ENCODE data around the gene NOL4L. TPM values are rescaled to one million over a fixed set of nuclear protein-coding genes. Genes with fewer than 3 reads are reported as not detected.

NOL4L gene
- total RNA-seq, 6 experiments from 2014 or later: 12.0 to 16.3 (median 13.2) TPM

- Mint-ChIP-seq H3K27ac (no peak overlapping the region), H3K9me3 (no peaks in the 10 kb centered on the region), H3K4me1 (ENCODE audit: low read depth) (peaks cover 17% of the 10 kb centered on the region)
These were observed 62.7 kb downstream of the NOL4L start for GRCh38 chr20:32522526-32522775.

GRCh38 chr20:32521780-32522525, 63.2 kb downstream of the NOL4L start:
- no peaks in the 10 kb centered on the region for H3K9me3 Mint-ChIP-seq
- peaks cover 8% of the 10 kb centered on the region for H3K27me3 Mint-ChIP-seq (ENCODE audit: insufficient read depth)
- H3K36me3 Mint-ChIP-seq (ENCODE audit: low read depth): no peaks in the 10 kb centered on the region
- no peak overlapping the region for H3K27ac Mint-ChIP-seq
- H3K4me3 Mint-ChIP-seq: no peak overlapping the region
- H3K4me1 Mint-ChIP-seq (ENCODE audit: low read depth): peaks cover 16% of the 10 kb centered on the region
- TF ChIP-seq CTCF (IDR thresholded peaks at IDR 0.05): peak; percentile 90
- peak; percentile 34 for DNase-seq

More at GRCh38 chr20:32522526-32522775, 62.7 kb downstream of the NOL4L start:
- no peak for TF ChIP-seq CTCF (IDR thresholded peaks at IDR 0.05)
- Mint-ChIP-seq H3K36me3 (ENCODE audit: low read depth) (no peaks in the 10 kb centered on the region), H3K27me3 (ENCODE audit: insufficient read depth) (peaks cover 8% of the 10 kb centered on the region), H3K4me3 (no peak overlapping the region)
- DNase-seq: no peak

- Mint-ChIP-seq H3K4me3 (no peak overlapping the region), H3K27ac (no peak overlapping the region), H3K36me3 (ENCODE audit: low read depth) (no peaks in the 10 kb centered on the region), H3K9me3 (no peaks in the 10 kb centered on the region), H3K4me1 (ENCODE audit: low read depth) (peaks cover 19% of the 10 kb centered on the region), H3K27me3 (ENCODE audit: insufficient read depth) (peaks cover 12% of the 10 kb centered on the region)
- DNase-seq: no peak
- no peak for TF ChIP-seq CTCF (IDR thresholded peaks at IDR 0.05)
These were observed 64.3 kb downstream of the NOL4L start for GRCh38 chr20:32520927-32521203.

- Mint-ChIP-seq H3K9me3 (no peaks in the 10 kb centered on the region), H3K4me3 (no peak overlapping the region), H3K4me1 (ENCODE audit: low read depth) (peaks cover 19% of the 10 kb centered on the region), H3K27me3 (ENCODE audit: insufficient read depth) (peaks cover 9% of the 10 kb centered on the region), H3K36me3 (ENCODE audit: low read depth) (no peaks in the 10 kb centered on the region), H3K27ac (no peak overlapping the region)
- no peak for TF ChIP-seq CTCF (IDR thresholded peaks at IDR 0.05)
- DNase-seq: no peak
These were observed 65.8 kb downstream of the NOL4L start for GRCh38 chr20:32519381-32519730.

- no peak for TF ChIP-seq CTCF (IDR thresholded peaks at IDR 0.05)
- Mint-ChIP-seq H3K4me3 (no peak overlapping the region), H3K36me3 (ENCODE audit: low read depth) (no peaks in the 10 kb centered on the region), H3K27ac (no peak overlapping the region), H3K27me3 (ENCODE audit: insufficient read depth) (peaks cover 9% of the 10 kb centered on the region), H3K9me3 (no peaks in the 10 kb centered on the region), H3K4me1 (ENCODE audit: low read depth) (peaks cover 13% of the 10 kb centered on the region)
- DNase-seq: no peak
These were observed 66.3 kb downstream of the NOL4L start for GRCh38 chr20:32518593-32519380.

All from HFFc6 (cell line).